ENCODE results near the gene POU4F1.

DNA sequence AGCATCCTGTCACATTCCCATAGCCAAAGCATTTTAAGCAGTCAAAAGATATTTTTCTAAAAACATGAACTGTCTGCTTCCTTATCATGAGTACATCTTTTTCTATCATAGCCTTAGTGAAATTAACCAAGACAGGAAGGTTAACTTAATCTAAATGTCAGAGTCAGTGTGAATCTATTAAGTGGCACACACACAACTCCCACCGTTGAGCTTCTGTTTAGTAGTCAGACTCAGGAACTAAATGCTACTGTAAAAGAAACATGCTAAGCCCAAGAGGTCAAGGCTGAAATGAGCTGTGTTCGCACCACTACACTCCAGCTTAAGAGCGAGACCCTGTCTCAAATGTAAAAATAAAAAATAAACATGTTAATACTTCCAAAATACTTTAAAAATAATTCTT is 7.7 kb upstream of the POU4F1 start:
- TF ChIP-seq, protein P1, sequence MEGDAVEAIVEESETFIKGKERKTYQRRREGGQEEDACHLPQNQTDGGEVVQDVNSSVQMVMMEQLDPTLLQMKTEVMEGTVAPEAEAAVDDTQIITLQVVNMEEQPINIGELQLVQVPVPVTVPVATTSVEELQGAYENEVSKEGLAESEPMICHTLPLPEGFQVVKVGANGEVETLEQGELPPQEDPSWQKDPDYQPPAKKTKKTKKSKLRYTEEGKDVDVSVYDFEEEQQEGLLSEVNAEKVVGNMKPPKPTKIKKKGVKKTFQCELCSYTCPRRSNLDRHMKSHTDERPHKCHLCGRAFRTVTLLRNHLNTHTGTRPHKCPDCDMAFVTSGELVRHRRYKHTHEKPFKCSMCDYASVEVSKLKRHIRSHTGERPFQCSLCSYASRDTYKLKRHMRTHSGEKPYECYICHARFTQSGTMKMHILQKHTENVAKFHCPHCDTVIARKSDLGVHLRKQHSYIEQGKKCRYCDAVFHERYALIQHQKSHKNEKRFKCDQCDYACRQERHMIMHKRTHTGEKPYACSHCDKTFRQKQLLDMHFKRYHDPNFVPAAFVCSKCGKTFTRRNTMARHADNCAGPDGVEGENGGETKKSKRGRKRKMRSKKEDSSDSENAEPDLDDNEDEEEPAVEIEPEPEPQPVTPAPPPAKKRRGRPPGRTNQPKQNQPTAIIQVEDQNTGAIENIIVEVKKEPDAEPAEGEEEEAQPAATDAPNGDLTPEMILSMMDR (IDR thresholded peaks at IDR 0.05) = no peak
- TF ChIP-seq POLR2A (IDR thresholded peaks at IDR 0.05) = no peak
- no peak for TF ChIP-seq EP300 (IDR thresholded peaks at IDR 0.05)
